ENCODE results near the gene ROCK2. TPM values are rescaled to one million over a fixed set of nuclear protein-coding genes. Genes with fewer than 3 reads are reported as not detected.

ROCK2 gene
- polyA plus RNA-seq, 3 donors, result 2.8 to 10.2 (median 4.3) TPM

DNA sequence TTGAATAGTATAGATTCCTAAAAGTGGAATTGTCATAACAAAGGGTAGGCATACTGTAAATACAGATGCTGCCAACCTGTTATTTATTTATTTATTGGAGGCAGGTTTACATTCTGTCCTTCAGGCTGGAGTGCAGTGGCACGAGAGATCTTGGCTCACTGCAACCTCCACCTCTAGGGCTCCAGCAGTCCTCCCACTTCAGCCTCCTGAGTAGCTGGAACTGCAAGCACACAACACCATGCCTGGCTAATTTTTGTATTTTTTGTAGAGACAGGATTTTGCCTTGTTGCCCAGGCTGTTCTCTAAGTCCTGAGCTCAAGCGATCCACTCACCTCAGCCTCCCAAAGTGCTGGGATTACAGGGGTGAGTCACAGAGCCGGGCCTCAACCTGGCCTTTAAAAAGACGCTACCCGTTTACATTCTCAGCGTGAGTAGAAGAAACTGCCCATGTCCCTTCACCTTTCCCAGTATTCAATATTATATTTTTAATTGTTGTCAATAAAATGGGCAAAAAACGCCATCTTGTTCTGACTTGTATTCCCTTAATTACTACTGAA lies 3.0 kb upstream of the ROCK2 start:
- Histone ChIP-seq H3K4me1 (ENCODE audit: control insufficient read depth in 1 of 2, insufficient read depth in 2 of 2, low read length in 2 of 2) (peaks cover 16 to 17% of the 10 kb centered on the region in 2 donors), H3K27ac (ENCODE audit: low read depth in 1 of 2, low read length in 2 of 2) (no peak overlapping the region), H3K27me3 (ENCODE audit: control insufficient read depth in 2 of 2, insufficient read depth in 2 of 2, low read length in 2 of 2) (peaks cover 0 to 2% of the 10 kb centered on the region in 2 donors), H3K9me3 (replicated peaks in 1 of 2; ENCODE audit: control insufficient read depth in 1 of 2, insufficient read depth in 1 of 2, low read length in 2 of 2) (no peaks in the 10 kb centered on the region), H3K9ac (ENCODE audit: insufficient read depth, low read length, poor library complexity, severe bottlenecking) (no peak overlapping the region), H2AFZ (ENCODE audit: insufficient read depth, low read depth, low read length, poor library complexity, severe bottlenecking) (no peak overlapping the region), H3K36me3 (replicated peaks in 1 of 2; ENCODE audit: control insufficient read depth in 1 of 2, insufficient read depth in 2 of 2, low read length in 2 of 2) (no peaks in the 10 kb centered on the region), H3K4me3 (replicated peaks in 1 of 3; ENCODE audit: low read depth in 2 of 3, low read length in 3 of 3) (no peak overlapping the region), H3K79me2 (ENCODE audit: insufficient read depth, low read length) (peaks cover 19% of the 10 kb centered on the region), H3K4me2 (replicated peaks; ENCODE audit: extremely low read depth, low read length, poor library complexity, severe bottlenecking) (no peak overlapping the region), H4K20me1 (ENCODE audit: insufficient read depth, low read length) (peaks cover 8% of the 10 kb centered on the region)
- TF ChIP-seq, protein P1, sequence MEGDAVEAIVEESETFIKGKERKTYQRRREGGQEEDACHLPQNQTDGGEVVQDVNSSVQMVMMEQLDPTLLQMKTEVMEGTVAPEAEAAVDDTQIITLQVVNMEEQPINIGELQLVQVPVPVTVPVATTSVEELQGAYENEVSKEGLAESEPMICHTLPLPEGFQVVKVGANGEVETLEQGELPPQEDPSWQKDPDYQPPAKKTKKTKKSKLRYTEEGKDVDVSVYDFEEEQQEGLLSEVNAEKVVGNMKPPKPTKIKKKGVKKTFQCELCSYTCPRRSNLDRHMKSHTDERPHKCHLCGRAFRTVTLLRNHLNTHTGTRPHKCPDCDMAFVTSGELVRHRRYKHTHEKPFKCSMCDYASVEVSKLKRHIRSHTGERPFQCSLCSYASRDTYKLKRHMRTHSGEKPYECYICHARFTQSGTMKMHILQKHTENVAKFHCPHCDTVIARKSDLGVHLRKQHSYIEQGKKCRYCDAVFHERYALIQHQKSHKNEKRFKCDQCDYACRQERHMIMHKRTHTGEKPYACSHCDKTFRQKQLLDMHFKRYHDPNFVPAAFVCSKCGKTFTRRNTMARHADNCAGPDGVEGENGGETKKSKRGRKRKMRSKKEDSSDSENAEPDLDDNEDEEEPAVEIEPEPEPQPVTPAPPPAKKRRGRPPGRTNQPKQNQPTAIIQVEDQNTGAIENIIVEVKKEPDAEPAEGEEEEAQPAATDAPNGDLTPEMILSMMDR (IDR thresholded peaks at IDR 0.05), result no peak
- Mint-ChIP-seq H3K27ac (no peak overlapping the region), H3K27me3 (ENCODE audit: low read depth in 3 of 3) (peaks cover 2 to 6% (median 3%) of the 10 kb centered on the region in 3 donors), H3K4me1 (peaks cover 17% of the 10 kb centered on the region), H3K4me3 (no peak overlapping the region), H3K9me3 (peaks cover 0 to 1% (median 0%) of the 10 kb centered on the region in 7 donors), H3K36me3 (no peaks in the 10 kb centered on the region)
- intact Hi-C loops (cut with micrococcal nuclease), result loop anchor here in 1 of 2 donors (10.0 kb wide), 1 partner anchor 193 kb away; the partner anchor contains the start of gene SLC66A3
- DNase-seq, result no peak
- WGBS (ENCODE audit: insufficient coverage), result no CpG with 5 or more reads among the region's 7 CpGs

GRCh38 chr2:11346023-11346482 lies 1.6 kb upstream of the ROCK2 start:
- peaks cover 26% of the 10 kb centered on the region for H3K4me1 Mint-ChIP-seq
- DNase-seq, result no peak
- H3K4me3 ChIP-seq (replicated peaks in 1 of 3; ENCODE audit: low read depth in 2 of 3, low read length in 3 of 3), result no peak overlapping the region
- no peaks in the 10 kb centered on the region for H3K36me3 ChIP-seq (replicated peaks in 1 of 2; ENCODE audit: control insufficient read depth in 1 of 2, insufficient read depth in 2 of 2, low read length in 2 of 2)
- H3K9ac ChIP-seq (ENCODE audit: insufficient read depth, low read length, poor library complexity, severe bottlenecking), result no peak overlapping the region
- peaks cover 0 to 2% of the 10 kb centered on the region in 2 donors for H3K27me3 ChIP-seq (ENCODE audit: control insufficient read depth in 2 of 2, insufficient read depth in 2 of 2, low read length in 2 of 2)
- intact Hi-C loops (cut with micrococcal nuclease), result loop anchor here in 1 of 2 donors (10.0 kb wide), 1 partner anchor 191 kb away; the partner anchor contains the start of gene SLC66A3
- H3K9me3 ChIP-seq (replicated peaks in 1 of 2; ENCODE audit: control insufficient read depth in 1 of 2, insufficient read depth in 1 of 2, low read length in 2 of 2), result no peaks in the 10 kb centered on the region
- H3K36me3 Mint-ChIP-seq, result no peaks in the 10 kb centered on the region
- H3K27ac Mint-ChIP-seq, result peak overlapping the region in 1 of 7 donors; percentile 49
- no peak overlapping the region for H3K4me3 Mint-ChIP-seq
- 96% methylated on average over 2 of the region's 4 CpGs for WGBS (ENCODE audit: insufficient coverage)
- no peak overlapping the region for H2AFZ ChIP-seq (ENCODE audit: insufficient read depth, low read depth, low read length, poor library complexity, severe bottlenecking)
- TF ChIP-seq, protein P1 (IDR thresholded peaks at IDR 0.05), result no peak
- H3K27me3 Mint-ChIP-seq (ENCODE audit: low read depth in 3 of 3), result peaks cover 0 to 2% (median under 1%) of the 10 kb centered on the region in 3 donors
- H3K4me2 ChIP-seq (replicated peaks; ENCODE audit: extremely low read depth, low read length, poor library complexity, severe bottlenecking), result no peak overlapping the region
- peaks cover 33% of the 10 kb centered on the region for H3K79me2 ChIP-seq (ENCODE audit: insufficient read depth, low read length)
- no peak overlapping the region for H3K27ac ChIP-seq (ENCODE audit: low read depth in 1 of 2, low read length in 2 of 2)
- H3K9me3 Mint-ChIP-seq, result no peaks in the 10 kb centered on the region
- peaks cover 23% of the 10 kb centered on the region for H4K20me1 ChIP-seq (ENCODE audit: insufficient read depth, low read length)
- H3K4me1 ChIP-seq (ENCODE audit: control insufficient read depth in 1 of 2, insufficient read depth in 2 of 2, low read length in 2 of 2), result peaks cover 23% of the 10 kb centered on the region in 2 donors
